ENCODE data around the gene KIF1A.

KIF1A gene

DNA sequence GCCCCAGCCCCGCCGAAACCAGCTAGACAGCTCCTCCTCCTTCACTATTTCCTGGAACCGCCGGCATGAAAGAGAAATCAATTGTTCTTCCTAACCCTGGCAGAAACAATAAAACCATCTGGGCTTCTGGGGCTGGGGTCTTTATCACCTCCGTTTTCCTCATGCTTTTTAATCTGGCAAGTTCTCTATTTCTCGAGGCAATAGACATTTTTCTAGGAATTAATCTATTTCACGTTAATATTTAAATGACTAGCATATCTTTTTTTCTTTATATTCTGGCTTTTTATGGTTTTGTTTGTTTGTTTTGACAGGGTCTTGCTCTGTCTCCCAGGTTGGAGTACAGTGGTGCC is 1.4 kb upstream of the KIF1A start:
- in situ Hi-C loops (cut with MboI; ENCODE audit: low sequenced_read_pairs) = no loop called here

DNA sequence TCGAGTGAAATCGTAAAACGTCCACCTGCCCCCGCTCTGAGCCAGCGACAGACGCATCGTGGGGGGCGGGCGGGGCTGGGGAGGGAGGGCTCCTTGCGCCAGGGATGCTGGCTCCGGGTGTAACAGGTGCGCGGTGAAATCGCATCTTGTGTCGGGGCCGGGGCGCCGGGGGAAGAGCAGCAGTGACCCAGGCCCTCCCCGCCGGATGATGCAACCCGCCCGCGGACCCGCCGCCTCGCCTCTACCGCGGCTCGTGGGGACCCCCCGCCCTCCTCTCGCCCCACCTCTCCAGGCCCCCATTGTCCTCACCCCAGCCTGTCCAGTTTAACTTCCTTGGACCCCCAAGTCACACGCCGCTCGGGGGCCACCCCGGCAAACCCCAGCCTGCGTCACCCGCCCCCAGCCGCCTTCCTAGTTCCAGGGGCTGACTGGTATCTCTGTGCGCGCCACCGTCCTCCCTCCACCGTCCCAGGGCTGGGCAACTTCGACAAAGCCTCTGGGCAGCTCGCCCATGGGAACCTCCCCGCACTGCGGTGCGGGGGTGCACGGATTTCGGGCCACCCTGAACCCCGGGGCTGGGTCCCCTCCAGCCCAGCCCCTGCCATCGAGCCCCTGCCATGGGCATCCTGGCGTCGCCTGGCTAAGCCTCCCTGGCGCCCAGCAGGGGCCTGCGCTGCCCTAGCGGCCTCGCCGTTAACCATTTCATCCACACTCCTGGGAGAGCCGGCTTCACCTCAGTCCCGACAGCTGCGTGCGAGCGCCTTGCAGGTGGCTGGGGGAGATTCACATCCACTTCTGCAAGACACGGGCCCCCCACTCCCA is 799 bp upstream of the KIF1A start:
- in situ Hi-C loops (cut with MboI; ENCODE audit: low sequenced_read_pairs) = no loop called here

DNA sequence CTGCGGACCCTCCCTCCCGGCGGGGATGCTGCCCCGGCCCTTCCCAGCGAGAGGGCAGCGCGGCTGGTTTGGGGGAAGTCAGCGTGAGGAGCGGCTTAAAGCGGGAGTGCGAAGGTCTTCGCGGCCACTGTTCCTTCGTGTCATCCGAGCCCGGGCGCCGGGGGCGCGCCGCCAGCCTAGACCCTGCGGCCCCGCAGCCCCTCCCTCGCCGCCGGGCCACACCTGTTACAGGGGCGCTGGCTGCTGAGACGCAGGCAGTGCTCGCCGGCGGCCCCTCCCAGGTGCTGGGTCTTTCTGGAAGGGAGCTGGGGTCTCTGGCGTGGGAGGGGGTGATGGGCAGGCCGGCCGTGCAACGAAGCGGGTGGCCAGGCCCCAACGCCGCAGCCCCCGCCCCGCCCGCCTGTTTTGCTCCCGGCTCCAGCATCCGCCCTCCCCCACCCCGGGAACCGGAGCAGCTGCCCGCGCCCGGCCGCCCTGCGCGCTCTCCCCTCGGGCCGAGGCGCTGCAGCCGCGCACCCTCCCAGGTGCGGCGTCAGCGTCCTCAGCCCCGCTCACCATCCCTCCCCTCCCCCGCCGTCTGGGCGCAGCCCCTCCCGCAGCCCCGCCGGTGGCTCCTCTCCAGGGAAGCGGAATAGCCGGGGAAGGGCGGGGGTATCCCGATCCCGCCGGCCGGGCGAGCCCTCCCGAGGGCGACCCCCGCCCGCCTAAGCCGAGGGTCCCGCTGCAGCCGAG is 727 bp downstream of the KIF1A start:
- in situ Hi-C loops (cut with MboI; ENCODE audit: low sequenced_read_pairs) = no loop called here

DNA sequence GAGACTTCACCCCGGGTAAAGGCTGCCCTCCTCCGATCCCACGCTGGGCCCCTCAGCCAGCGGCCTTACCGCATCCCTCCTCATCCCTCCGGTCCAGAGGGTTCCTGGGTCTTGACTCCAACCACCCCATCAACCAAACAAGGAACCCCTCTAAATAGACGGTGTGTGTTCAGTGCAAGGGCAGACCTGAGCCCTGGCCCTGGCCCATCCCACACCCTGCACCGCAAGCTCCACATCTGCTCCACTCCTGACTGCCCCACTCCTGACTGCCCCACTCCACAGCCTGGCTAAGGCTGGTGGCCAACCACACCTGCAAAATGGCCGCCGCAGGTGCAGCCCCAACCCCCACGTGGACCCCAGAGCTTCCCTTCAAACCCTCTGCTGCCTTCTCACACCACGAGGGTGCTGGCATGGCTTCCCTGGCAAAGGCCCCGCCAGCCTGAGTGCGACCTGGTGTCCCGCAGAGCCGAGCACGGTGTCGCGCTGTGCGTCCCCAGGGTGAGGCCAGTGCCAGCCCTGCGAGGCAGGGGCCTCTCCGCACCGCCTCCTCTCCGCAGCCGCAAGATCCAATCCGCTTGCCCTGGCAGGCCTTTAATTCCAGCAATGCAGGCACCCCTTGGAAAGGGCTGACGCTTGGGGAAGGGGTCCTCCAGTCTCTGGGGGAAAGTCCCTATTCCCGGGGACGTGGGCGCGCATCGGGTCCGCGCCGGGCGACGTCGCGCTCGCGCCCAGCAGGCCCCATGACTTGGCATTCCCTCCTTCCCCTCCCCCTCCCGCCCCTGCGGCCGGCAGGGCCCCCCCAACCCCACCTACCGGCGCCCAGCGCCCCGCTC is 1.5 kb downstream of the KIF1A start:
- in situ Hi-C loops (cut with MboI; ENCODE audit: low sequenced_read_pairs) = no loop called here

DNA sequence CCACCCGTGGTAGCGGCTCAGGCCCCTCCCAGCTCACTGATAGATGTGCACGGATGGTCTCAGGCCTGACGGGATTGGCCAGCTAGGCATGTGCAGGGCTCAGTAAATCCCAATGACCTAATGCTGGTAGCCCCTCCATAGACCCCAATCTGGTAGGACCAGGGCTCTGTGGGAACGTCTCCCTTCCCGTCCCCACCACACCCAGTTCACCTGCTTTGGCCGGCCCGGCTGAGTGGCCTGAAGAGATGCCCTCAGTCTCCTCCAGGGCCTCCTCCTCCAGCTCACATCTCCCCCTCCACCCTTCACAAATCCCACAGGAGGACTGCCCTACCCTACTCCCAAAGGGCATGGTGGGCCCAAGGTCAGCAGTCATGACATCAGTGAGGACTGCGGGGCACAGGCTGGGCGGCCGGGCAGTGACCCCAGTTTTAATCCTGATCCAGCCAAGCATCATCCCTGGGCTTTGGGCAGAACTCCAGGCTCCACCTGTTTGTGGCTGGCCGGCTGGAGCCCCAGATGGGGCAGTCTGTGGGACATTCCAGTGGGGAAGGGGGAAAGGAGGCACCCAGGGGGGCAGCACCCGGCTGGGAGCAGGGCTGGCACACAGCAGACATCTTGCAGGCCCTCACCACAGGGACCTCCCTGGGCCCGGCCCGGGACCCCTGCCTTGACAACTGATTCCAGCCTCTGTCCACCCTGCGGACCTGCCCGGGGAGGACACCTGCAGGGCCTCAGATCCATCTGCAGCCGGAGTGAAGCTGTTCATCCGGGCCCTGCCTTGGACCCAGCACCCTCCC is 2.3 kb downstream of the KIF1A start:
- in situ Hi-C loops (cut with MboI; ENCODE audit: low sequenced_read_pairs) = no loop called here

DNA sequence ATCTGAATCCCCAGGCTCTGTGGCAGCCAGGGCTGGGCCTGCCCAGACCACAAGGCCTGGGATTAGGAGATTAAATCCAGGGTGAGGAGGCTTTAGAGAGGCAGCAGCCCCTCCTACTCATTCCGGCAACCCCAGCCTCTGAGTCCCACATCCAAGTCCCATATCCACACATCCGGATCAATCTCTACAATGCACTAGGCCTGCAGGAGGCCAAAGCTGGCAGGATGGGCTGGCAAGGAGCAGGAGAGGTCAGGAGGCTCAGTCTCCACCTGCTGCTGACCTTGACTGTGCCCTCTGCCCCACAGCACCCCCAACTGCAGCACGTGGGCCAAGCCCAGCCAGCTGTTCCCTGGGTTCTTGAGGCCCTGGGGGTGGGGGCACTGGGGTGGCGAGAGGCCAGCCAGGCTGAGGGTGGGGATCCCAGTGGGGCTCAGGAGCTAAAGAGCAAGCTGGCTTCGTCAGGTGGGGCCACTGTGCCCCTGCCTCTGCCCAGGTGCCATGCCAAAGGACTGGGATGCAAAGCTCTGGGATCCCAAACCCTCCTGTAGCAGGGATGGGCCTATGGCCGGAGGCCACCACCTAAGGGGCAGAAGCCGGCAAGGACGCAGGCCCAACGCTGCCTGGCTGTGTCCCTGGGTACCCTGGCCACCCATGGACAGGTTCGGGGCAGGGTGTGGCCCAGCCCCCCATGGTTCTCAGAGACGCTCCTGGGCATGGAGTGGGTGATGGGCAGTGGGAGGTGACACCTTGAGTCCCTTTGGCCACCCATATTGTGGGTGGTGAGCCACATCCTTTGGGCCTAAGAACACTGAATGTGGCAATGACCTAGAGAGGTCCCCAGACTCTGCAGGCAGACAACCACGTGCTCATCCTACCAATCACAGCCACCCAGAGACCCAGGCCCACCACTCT is 3.2 kb downstream of the KIF1A start:
- in situ Hi-C loops (cut with MboI; ENCODE audit: low sequenced_read_pairs) = no loop called here

DNA sequence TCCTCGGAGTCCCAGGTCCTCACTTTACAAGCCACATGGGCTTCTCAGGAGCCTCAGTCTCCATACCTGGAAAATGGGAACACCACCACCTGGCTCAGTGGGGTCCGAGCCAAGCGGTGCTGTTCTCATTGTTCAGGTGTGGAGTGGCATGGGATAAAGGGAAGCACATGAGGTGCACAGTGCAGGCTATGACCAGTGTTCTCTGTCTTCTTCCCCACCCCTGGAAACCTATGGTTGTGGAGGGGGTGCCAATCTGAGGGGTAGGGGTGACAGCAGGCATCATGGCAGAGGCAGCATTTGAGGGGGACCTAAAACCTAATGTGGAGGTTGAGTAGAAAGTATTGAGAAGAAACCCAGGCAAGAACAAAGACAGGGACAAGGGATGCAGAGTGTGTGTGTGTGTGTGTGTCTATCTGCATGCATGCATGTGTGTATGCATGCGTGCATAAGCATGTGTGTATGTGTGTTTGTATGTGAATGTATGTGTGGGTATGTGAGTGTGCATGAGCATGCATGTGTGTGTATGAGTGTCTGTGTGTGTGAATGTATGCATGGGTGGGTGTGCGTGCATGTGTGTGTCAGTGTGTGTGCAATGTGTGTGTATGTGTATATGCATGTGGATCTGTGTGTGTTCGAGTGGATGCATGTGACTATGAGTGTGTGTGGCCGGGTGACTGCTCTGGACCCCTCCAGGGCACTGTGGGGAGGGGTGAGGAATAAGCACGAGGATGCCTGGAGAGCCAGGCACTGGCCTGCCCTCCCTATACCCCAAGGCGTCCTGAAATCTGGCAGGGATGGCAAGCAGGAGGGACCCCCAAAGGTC is 4.0 kb downstream of the KIF1A start:
- in situ Hi-C loops (cut with MboI; ENCODE audit: low sequenced_read_pairs) = no loop called here

DNA sequence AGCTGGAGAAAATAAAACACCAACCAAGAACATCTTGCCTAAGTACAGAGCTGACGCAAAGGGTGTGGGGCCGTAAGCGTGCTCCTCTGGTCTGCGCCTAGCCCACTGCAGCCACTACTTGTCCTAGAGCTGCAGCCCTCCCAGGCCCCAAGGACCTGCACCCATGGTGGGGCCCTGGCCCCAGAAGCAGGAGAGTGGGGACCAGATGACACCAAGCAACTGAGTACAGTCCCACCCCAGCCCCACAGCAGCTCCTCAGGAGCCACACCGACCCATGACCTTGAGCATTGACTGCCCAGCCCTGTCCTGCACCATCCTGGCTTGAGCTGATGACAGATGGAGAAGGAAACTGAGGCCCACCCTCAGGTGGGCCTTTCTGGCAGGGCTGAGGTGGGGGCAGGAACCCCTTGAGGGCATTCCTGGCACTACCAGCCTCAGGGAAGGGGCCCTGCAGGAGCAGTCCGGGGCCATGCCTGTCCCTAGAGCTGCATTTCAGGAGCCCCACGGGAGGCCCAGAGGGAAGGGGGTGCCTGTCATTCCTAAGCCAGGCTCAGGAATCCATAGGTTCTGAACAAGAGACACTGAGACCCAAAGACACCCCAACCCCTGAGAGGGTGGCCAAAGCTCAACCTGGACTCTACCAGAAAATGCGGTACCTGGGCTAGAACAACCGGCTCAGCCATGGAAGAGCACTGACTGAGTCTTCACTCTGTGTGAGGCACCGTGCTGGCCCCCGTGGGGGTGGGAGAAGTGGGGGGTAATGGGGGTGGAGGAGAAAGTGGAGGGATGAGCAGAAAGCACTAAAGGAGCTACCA is 4.9 kb downstream of the KIF1A start:
- in situ Hi-C loops (cut with MboI; ENCODE audit: low sequenced_read_pairs) = no loop called here

DNA sequence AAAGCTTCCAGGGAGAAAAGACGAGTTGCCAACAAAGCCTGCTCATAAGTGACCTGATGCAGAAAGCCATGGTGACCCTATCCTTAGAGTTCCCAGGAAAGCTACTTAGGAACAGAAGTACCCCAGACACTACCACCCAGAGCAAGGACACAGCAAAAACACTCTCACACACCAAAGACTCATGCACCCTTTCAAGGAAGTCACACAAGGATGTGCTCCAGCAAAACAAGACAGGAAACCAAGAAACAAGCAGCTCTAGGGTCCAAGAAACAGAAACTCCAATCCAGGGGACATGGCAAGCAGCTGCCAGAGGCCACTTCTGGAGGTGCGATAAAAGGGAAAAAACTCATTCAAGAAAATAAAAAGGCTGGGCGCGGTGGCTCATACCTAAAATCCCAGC is 5.7 kb downstream of the KIF1A start:
- in situ Hi-C loops (cut with MboI; ENCODE audit: low sequenced_read_pairs) = no loop called here

DNA sequence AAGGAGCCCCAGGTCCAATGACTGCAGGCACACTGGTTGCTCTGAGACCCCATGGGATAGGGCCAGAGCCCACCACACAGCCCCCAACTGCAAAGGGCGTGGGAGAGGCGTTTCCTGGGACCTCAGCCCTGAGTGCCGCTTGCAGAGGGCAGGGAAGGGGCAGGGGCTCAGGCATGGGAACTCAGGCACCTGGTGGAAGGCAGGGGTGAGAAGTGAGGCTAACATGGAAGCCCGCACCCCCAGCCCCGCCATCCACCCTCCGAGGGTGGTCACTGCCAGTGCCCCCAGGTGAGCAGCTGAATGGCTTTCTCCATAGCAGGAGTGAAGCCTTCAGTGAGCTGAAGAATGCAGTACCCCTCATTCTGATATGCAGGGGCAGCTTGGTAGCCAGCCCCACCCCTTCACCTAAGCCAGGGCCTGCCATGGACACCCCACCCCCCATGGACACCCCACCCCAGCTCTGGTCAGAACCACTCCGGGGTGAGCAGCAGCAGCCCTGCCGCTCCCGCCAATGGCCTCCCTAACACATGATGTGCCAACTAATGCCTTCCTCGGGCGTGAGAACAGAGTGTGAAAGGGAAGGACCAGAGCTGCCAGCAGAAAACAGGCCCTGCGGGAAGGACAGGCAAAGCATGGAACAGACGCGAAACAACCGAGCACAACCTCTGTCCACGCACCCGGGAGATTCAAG is 6.6 kb downstream of the KIF1A start:
- in situ Hi-C loops (cut with MboI; ENCODE audit: low sequenced_read_pairs) = no loop called here

DNA sequence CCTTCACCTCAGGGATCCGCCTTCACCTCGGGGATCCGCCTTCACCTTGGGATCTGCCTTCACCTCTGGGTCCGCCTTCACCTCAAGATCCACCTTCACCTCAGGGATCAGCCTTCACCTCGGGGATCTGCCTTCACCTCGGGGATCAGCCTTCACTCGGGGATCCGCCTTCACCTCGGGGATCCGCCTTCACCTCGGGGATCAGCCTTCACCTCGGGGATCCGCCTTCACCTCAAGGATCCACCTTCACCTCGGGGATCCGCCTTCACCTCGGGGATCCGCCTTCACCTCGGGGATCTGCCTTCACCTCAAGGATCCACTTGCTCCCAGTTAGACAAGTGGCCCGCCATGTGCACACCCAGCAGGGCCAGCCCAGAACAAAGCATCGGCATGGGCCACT is 7.3 kb downstream of the KIF1A start:
- in situ Hi-C loops (cut with MboI; ENCODE audit: low sequenced_read_pairs) = no loop called here

DNA sequence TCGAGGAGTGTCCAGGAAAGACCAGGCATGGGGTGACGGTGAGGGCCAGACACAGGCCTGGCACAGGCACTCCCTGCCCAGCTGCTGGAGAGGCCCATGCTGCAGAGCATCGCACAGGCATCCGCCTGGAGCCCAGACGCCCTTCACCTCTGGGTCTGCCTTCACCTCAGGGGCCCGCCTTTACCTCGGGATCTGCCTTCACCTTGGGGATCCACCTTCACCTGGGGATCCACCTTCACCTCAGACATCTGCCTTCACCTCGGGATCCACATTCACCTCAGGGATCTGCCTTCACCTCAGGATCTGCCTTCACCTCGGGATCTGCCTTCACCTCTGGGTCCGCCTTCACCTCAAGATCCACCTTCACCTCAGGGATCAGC is 7.7 kb downstream of the KIF1A start:
- in situ Hi-C loops (cut with MboI; ENCODE audit: low sequenced_read_pairs) = no loop called here

DNA sequence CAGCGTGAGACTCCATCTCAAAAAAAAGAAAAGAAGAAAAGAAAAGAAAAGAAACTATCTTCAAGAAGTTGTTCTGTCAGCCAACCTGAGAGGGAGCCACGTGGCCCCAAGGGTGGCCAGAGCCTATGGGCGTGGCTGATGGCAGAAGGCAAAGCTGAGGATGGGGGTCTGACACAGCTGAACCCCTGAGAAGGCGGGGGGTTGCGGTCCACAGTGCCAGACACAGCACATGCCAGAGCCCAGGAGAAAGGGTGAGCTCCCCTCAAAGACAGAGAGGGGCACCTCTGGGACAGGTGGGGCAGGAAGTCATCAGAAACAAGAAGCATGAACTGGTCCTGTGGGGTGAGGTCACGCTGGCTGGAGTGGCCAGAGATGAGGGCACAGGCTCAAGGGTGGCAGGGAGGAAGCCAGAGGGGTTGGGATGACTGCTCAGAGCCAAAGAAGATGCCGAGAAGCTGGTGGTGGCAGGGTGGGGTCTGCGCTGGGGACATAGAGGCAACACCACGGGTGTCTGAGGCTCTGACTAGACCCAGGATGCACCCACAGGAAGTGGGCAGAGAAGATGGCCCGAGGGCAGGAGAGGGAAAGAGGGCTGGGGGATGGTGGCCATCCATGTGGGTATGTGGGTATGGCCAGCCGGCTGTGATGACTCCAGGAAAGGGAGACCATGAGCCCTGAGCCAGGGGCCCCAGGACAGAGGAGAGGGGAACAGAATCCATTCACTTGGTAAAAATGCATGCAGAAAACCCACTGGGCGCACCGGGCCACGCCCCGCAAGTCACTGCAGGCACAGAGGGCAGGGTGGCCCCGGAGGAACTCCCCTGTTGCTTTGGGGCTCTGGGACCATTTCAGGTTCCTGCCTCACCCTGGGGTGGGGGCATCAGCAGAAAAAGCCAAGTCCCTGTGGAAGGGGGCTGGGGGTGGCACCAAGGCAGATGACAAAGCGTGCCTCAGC is 8.4 kb downstream of the KIF1A start:
- in situ Hi-C loops (cut with MboI; ENCODE audit: low sequenced_read_pairs) = no loop called here

DNA sequence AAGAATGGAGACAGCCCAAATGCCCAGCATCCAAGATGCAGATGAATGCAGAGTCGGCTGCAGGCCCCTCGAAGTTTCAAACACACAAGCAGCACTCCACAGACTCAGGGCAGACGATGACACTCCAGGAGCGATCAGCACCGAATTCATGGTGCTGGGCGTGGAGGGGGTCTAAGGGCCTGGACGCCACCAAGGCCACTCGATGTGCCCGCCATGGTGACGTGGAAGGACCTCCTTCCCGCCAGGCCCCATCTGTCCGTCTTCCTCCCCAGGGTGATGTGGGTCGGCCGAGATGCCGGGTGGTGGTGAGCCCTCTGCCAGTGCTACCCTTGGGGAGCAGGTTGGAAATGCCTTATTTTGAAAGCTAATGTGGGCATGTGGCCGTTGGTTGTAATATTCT is 9.4 kb downstream of the KIF1A start:
- in situ Hi-C loops (cut with MboI; ENCODE audit: low sequenced_read_pairs) = no loop called here

DNA sequence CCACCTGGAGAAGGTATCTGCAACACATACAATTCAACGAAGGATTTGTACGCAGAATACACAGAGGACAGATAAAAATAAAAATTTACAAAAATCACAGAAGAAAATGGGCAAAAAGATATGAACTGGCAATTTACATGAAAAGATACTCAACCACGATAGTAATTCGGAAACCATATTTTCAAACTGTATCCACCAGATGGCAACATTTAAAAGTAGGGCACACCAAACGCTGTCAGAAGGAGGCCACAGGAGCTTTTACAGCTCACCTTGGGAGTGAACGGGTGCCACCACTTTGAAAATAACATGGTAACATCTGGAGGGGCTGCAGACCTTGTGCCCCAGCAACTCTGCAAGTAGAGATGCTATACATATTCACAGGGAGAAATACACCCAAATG is 9.8 kb downstream of the KIF1A start:
- in situ Hi-C loops (cut with MboI; ENCODE audit: low sequenced_read_pairs) = no loop called here

DNA sequence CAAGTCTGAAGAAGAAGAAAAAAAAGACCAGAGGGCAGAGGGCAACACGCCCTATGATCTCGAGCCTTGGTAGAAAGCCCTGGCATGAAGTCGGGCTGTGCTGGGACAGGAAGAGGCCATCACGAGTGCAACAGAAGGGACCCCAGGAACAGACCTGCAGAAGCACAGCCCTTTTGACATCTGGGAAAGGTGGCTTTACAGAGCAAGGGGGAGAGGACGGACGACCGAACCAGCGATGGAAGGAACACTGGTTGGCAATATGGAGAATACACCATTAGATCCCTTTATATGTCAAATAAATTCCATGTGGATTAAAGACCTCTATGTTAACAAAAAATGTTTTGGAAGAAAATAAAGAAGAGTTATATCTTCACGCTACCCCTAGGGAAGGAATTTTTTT is 10.7 kb downstream of the KIF1A start:
- in situ Hi-C loops (cut with MboI; ENCODE audit: low sequenced_read_pairs) = no loop called here

DNA sequence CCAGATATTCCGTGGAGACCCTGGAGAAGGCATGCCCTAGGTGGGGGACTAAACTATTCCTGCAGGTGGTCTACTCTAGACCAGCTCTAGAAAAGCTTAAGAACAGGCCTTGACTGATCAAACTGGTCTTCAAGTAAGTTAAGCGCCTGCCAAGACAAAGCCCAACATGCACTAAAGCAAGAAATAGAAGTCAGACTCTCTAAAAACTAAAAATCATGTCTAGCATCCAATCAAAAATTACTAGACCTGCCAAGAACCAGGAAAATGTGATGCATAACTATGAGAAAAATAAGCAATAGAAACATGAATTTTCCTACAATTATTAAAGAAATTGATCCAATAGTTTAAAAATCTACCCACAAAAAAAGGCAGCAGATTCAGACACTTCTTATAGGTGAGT is 13.6 kb downstream of the KIF1A start:
- in situ Hi-C loops (cut with MboI; ENCODE audit: low sequenced_read_pairs) = no loop called here
